T-helper 17 cell (primary cell): ENCODE results near the gene SPOCK1. TPM values are rescaled to one million over a fixed set of nuclear protein-coding genes. Genes with fewer than 3 reads are reported as not detected.
"Not testable (repeated sequence)": the region's sequence is repeated elsewhere in the genome, so short reads cannot be mapped to it uniquely, and the experiment has no call there.

Source experiments
- ATAC-seq: fragments of 150-1000 bp; cut with Tn5 transposase; 2 replicates; pipeline ENCODE4 v1.10.0; 2021; ENCODE audit warnings: mild to moderate bottlenecking, moderate library complexity
- DNase-seq, 3 donors: peaks; one replicate each; pipeline versions ENCODE4 v3.0.0 to v3.0.0-alpha.2; 2020 to 2021
- H3K9me3 ChIP-seq: one replicate; pipeline ENCODE4 v1.7.0; 2013; ENCODE audit warnings: low read length, mild to moderate bottlenecking; ENCODE audit not compliant: control insufficient read depth, poor library complexity, severe bottlenecking
- H3K27ac Mint-ChIP-seq: one replicate; pipeline ENCODE4 v1.8.0; 2022; ENCODE audit warnings: mild to moderate bottlenecking, moderate library complexity, mixed read lengths
- H3K27me3 Mint-ChIP-seq: one replicate; pipeline ENCODE4 v1.8.0; 2022; ENCODE audit warnings: mixed read lengths
- H3K36me3 Mint-ChIP-seq: one replicate; pipeline ENCODE4 v1.8.0; 2022; ENCODE audit warnings: low read depth, mixed read lengths
- H3K4me1 Mint-ChIP-seq: one replicate; pipeline ENCODE4 v1.8.0; 2022; ENCODE audit warnings: mild to moderate bottlenecking, mixed read lengths
- H3K4me3 Mint-ChIP-seq: one replicate; pipeline ENCODE4 v1.8.0; 2022; ENCODE audit warnings: mild to moderate bottlenecking, moderate library complexity, mixed read lengths
- total RNA-seq, 4 donors: library from RNA in 2 of 4; stranded (reverse) in 2 of 4; gene quantifications; one replicate each; pipeline ENCODE4 v1.2.3 and lab custom pipeline; 2022 to 2026

SPOCK1 gene
- total RNA-seq, 2 donors from 2014 or later = not detected

DNA sequence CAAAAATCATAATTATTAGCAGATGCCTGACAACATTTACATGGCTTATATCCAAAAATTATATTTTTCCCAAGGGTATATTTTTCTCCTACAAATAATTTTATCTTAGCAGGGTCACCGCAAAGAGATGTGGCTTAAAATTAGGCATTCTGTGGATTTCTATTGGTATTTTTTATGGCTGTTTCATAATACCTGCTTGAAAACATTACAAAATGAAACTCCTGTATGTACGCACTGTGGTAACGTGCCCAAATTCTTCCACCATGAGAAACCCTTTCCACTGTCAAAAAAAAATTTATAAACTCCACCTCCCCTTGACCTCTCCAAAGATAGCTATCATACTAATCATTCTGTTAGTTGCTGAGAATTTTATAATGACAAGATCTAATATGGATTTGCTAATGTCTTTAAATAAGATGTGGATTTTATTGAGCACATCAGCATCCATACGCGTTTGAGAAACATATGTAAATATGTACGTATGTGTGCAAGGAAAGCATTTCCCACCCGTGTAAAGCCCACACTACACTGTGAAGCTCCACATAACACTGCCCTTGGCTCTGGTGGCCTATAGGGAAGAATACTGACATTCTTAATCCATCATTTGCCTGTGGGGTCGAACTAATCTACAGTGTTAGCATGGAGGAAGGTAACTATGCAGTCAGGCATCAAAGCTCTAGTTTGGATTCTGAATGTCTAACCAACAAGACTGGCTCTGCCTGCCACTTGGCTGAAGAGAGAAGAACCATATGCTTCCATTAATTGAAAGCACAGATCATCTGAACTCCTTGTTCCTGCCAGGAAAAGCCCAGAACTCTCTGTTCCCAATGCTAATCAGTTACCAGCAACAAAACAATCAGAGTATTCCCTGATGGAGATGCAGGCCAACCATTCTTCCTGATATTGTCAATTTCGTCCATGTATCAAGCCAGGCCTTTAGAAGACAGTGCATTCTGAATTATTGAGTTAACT, 244.7 kb downstream of the SPOCK1 start:
- Mint-ChIP-seq H3K27me3 (peaks cover 19% of the 10 kb centered on the region), H3K4me3 (no peak overlapping the region), H3K4me1 (no peaks in the 10 kb centered on the region), H3K36me3 (no peaks in the 10 kb centered on the region), H3K27ac (no peak overlapping the region)
- H3K9me3 ChIP-seq = no peaks in the 10 kb centered on the region
- DNase-seq (no peak), ATAC-seq (no peak)

GRCh38 chr5:137252512-137252911, 246.6 kb downstream of the SPOCK1 start:
- Mint-ChIP-seq H3K4me1 (no peaks in the 10 kb centered on the region), H3K36me3 (no peaks in the 10 kb centered on the region), H3K27ac (no peak overlapping the region), H3K27me3 (peaks cover 20% of the 10 kb centered on the region), H3K4me3 (no peak overlapping the region)
- H3K9me3 ChIP-seq = no peaks in the 10 kb centered on the region
- ATAC-seq (no peak), DNase-seq (no peak)

DNA sequence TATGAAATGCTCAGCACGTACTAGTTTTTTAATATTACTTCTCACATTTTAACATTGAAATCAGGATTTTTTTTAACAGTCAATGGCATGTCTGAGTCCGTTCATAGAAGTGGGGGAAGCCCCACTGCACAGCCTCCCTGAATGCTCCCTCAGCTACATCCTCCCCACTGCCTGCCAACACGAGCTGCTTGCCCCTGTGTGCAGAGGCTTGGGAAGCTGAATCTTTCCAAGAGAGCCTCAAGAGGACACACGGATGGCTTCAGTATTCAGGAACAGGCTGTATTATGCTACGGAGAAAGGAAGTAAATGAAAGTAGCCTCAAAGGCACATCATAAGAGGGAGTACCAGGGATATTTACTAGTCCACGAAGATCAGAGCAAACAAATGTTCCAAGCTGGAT, 248.7 kb downstream of the SPOCK1 start:
- Mint-ChIP-seq H3K27ac (no peak overlapping the region), H3K4me1 (no peaks in the 10 kb centered on the region), H3K27me3 (peaks cover 20% of the 10 kb centered on the region), H3K4me3 (no peak overlapping the region), H3K36me3 (no peaks in the 10 kb centered on the region)
- no peaks in the 10 kb centered on the region for H3K9me3 ChIP-seq
- no peak for ATAC-seq
- no peak for DNase-seq

- H3K9me3 ChIP-seq = no peaks in the 10 kb centered on the region
- Mint-ChIP-seq H3K4me1 (no peaks in the 10 kb centered on the region), H3K36me3 (no peaks in the 10 kb centered on the region), H3K27ac (no peak overlapping the region), H3K27me3 (peaks cover 11% of the 10 kb centered on the region), H3K4me3 (no peak overlapping the region)
- ATAC-seq (no peak), DNase-seq (no peak)
These were observed 250.6 kb downstream of the SPOCK1 start for GRCh38 chr5:137248527-137248926.

DNA sequence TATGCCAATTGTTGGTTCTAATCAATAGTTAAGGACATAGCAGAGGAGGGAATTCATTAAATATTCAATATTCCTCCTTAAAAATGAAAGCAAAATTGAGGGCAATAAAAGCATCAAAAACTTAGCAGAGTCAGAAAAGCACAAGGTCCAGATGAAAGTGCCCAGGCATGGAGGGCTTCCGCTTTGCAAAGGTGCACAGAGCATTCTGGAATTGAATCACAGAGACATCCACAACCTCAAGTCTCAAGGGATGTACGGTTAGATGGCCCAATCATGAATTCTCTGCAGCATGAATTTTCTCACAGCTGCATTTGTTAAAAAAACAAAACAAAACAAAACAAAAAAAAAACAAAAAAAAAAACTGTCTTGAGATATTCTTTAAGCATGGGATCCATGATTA, 253.7 kb downstream of the SPOCK1 start:
- DNase-seq = no peak
- no peak overlapping the region for H3K4me3 Mint-ChIP-seq
- no peak overlapping the region for H3K27ac Mint-ChIP-seq
- H3K4me1 Mint-ChIP-seq = no peaks in the 10 kb centered on the region
- no peak for ATAC-seq
- H3K36me3 Mint-ChIP-seq = no peaks in the 10 kb centered on the region
- H3K27me3 Mint-ChIP-seq = peaks cover 5% of the 10 kb centered on the region
- H3K9me3 ChIP-seq = no peaks in the 10 kb centered on the region

DNA sequence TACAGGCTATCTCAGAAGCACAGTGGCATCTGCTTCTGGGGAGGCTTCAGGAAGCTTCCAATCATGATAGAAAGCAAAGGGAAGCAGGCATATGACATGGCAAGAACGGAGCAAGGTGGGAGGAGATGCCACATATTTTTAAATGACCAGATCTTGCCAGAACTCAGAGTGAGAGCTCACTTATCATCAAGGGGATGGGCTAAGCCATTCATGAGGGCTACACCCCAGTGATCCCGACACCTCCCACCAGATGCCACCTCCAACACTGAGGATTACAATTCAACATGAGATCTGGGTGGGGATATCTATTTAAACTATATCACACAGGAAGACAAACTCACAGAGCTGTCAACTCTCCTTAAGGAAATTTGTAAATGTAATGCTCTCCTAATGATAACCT, 258.8 kb downstream of the SPOCK1 start:
- ATAC-seq = no peak
- H3K4me1 Mint-ChIP-seq = no peaks in the 10 kb centered on the region
- no peak overlapping the region for H3K4me3 Mint-ChIP-seq

GRCh38 chr5:137236849-137237507, 262.1 kb downstream of the SPOCK1 start:
- H3K27me3 Mint-ChIP-seq = peaks cover 40% of the 10 kb centered on the region
- H3K4me1 Mint-ChIP-seq = no peaks in the 10 kb centered on the region
- H3K9me3 ChIP-seq = no peaks in the 10 kb centered on the region
- H3K27ac Mint-ChIP-seq = no peak overlapping the region
- DNase-seq = no peak
- H3K4me3 Mint-ChIP-seq = no peak overlapping the region
- H3K36me3 Mint-ChIP-seq = no peaks in the 10 kb centered on the region
- no peak for ATAC-seq

More for the DNA sequence above, 258.8 kb downstream of the SPOCK1 start:
- DNase-seq = no peak
- Mint-ChIP-seq H3K27me3 (peaks cover 31% of the 10 kb centered on the region), H3K36me3 (no peaks in the 10 kb centered on the region), H3K27ac (no peak overlapping the region)
- H3K9me3 ChIP-seq = no peaks in the 10 kb centered on the region

- no peak for ATAC-seq
- no peaks in the 10 kb centered on the region for H3K9me3 ChIP-seq
- Mint-ChIP-seq H3K27ac (no peak overlapping the region), H3K27me3 (peaks cover 40% of the 10 kb centered on the region), H3K4me1 (no peaks in the 10 kb centered on the region), H3K36me3 (no peaks in the 10 kb centered on the region), H3K4me3 (no peak overlapping the region)
- no peak for DNase-seq
These were observed 262.9 kb downstream of the SPOCK1 start for GRCh38 chr5:137236252-137236651.

DNA sequence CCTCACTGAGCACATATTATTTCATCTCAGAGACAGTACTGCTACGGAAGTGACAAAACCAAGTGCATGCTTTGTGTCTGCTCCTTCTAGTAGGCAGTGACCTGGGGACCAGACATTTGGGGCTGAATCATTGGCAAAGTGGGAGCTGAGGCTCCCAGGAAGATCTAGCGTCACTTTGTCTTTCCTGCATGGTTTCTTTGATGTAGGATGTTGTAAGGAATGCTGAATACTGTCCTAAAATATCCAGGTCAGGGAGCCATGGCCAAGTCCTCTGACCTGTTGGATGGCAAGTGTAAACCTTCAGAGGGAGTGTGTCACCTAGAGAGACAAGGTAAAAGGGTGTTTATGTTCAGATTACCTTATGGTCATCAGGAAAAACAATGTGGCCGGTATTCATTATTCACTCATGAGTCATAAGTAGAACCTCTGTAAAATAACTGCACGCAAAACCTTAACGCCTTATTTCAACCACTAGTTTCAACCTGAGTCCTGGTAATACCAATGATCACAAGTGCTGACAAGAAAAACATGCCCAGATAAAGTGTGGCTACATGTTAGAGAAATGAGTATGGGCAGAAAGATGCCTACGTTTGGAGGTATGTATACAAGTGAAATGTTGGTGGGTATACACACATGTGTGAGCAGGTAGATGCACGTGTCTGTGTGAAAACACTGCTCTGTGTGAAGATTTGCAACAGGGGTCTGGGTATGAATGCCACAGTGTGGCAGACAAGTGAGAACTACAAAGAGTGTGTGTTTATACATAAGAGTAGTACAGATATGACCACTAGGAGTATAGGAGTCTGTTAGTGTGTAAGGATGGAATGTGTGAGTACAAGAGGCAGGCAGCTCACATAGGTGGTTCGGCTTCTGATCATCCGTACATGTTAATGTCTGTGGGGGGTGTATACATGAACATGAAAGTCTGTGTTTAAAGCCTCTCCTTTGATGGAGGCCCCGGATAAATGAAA, 263.9 kb downstream of the SPOCK1 start:
- Mint-ChIP-seq H3K27me3 (peaks cover 40% of the 10 kb centered on the region), H3K27ac (no peak overlapping the region), H3K4me1 (no peaks in the 10 kb centered on the region), H3K36me3 (no peaks in the 10 kb centered on the region), H3K4me3 (no peak overlapping the region)
- DNase-seq (no peak), ATAC-seq (no peak)
- no peaks in the 10 kb centered on the region for H3K9me3 ChIP-seq

DNA sequence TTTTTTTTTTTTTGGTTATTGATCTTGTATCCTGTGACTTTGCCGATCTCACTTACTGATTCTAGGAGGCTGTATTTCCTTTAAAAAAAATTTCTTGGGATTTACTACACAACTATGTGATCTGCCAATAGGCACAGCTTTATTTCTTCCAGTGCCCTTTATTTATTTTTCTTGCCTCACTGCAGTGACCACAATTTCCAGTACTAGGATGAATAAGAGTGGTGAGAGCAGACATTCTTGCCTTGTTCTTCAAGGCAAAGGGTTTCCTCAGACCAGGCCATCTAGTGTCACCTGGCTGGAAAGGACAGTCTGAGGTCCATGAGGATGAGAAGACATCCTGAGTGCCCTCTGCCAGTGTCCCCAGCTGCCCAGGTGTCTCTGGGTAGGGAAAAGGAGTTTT, 265.4 kb downstream of the SPOCK1 start:
- Mint-ChIP-seq H3K4me1 (no peaks in the 10 kb centered on the region), H3K27me3 (peaks cover 40% of the 10 kb centered on the region), H3K27ac (no peak overlapping the region), H3K4me3 (no peak overlapping the region), H3K36me3 (no peaks in the 10 kb centered on the region)
- no peak for ATAC-seq
- no peaks in the 10 kb centered on the region for H3K9me3 ChIP-seq
- DNase-seq = no peak

DNA sequence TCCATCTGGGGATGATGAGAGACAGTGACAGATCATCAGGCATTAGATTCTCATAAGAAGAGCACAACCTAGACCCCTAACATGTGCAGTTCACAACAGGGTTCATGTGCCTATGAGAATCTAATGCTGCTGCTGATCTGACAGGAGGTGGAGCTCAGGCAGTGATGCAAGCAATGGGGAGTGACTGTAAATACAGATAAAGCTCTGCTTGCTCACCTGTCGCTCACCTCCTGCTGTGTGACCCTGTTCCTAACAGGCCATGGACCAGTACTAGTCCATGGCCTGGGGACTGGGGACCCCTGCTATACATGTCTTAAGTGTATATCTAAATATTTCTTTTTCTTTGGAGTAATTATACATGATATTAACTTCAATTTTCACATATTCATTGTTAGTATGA, 265.8 kb downstream of the SPOCK1 start:
- not testable (repeated sequence) for H3K4me3 Mint-ChIP-seq, DNase-seq, H3K36me3 Mint-ChIP-seq

DNA sequence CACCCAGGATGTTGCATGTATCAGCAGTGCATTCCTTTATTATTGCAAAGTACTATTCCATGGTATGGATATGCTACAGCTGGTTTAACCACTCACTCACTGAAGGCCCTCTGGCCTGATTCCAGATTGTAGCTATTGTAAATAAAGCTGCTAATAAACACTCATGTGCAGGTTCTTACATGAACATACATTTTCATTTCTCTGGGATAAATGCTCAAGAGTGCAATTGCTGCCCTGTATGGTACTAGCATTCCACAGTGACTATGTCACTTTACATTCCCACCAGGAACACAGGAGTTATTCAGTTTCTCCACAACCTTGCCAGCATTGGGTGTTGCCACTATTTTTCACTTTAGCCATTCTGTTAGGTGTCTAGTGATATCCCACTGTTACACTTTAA, 267.6 kb downstream of the SPOCK1 start:
- Mint-ChIP-seq H3K27me3 (peaks cover 21% of the 10 kb centered on the region), H3K4me1 (no peaks in the 10 kb centered on the region), H3K27ac (no peak overlapping the region), H3K36me3 (no peaks in the 10 kb centered on the region), H3K4me3 (no peak overlapping the region)
- ATAC-seq (no peak), DNase-seq (no peak)
- H3K9me3 ChIP-seq = no peaks in the 10 kb centered on the region

More for the DNA sequence above, 265.8 kb downstream of the SPOCK1 start:
- ATAC-seq, H3K4me1 Mint-ChIP-seq, H3K27ac Mint-ChIP-seq, H3K9me3 ChIP-seq: not testable (repeated sequence)
- H3K27me3 Mint-ChIP-seq = peaks cover 37% of the 10 kb centered on the region

DNA sequence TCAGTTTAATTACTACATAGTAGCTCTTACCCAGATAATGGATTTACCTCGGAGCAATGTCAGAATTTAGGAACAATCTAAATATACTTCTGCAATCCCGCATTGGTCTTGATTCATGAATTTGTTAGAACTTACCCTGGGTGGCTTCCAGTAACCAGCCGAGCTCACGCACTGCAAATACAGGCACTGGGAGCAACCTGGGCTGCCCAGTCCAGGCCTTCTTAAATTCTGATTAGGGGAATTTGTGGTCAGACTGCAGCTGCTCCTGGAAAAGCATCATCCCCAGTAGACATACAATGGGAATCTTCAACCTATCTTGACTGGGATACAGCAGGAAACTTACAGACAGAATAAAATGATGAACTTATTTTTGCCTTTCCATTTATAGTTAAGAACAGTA, 270.3 kb downstream of the SPOCK1 start:
- peaks cover 2% of the 10 kb centered on the region for H3K9me3 ChIP-seq
- Mint-ChIP-seq H3K4me3 (no peak overlapping the region), H3K27me3 (no peaks in the 10 kb centered on the region), H3K4me1 (no peaks in the 10 kb centered on the region), H3K27ac (no peak overlapping the region), H3K36me3 (no peaks in the 10 kb centered on the region)
- ATAC-seq (no peak), DNase-seq (no peak)
